Neutrophil (primary cell): ENCODE measurements around the gene TLE1.
"Not testable (repeated sequence)": the region's sequence is repeated elsewhere in the genome, so short reads cannot be mapped to it uniquely, and the experiment has no call there.

Source experiments
- H3K27ac ChIP-seq: fragments of 200-600 bp; sonication (generic); 2 replicates; pipeline ENCODE4 v1.5.1; 2016; ENCODE audit warnings: mild to moderate bottlenecking, moderate library complexity
- H3K27me3 ChIP-seq: fragments of 200-600 bp; sonication (generic); 2 replicates; pipeline ENCODE4 v1.6.0; 2016; ENCODE audit warnings: mild to moderate bottlenecking
- H3K36me3 ChIP-seq: fragments of 200-600 bp; sonication (generic); 2 replicates; pipeline ENCODE4 v1.5.1; 2017
- H3K4me1 ChIP-seq, 2 experiments: fragments of 200-600 bp in 1 of 2; sonication (generic) in 1 of 2; 1 replicate in 1 of 2; 2 replicates in 1 of 2; pipeline versions ENCODE4 v1.5.1 to v1.6.1; 2013 to 2016; ENCODE audit warnings: low read depth in 1 of 2, low read length in 1 of 2, mild to moderate bottlenecking in 1 of 2, moderate library complexity in 1 of 2; ENCODE audit not compliant: control insufficient read depth in 1 of 2, insufficient read depth in 1 of 2
- H3K4me3 ChIP-seq, 2 experiments: fragments of 200-600 bp in 1 of 2; sonication (generic) in 1 of 2; 1 replicate in 1 of 2; 2 replicates in 1 of 2; pipeline ENCODE4 v1.5.1; 2013 to 2016; ENCODE audit warnings: low read depth in 1 of 2, low read length in 1 of 2, mild to moderate bottlenecking in 1 of 2, moderate library complexity in 1 of 2
- H3K9me3 ChIP-seq: fragments of 200-600 bp; sonication (generic); 2 replicates; pipeline ENCODE4 v1.5.1; 2016
- CTCF ChIP-seq: fragments of 200-600 bp; sonication (generic); IDR thresholded peaks from 2 replicates; pipeline ENCODE4 v1.5.1; 2016; ENCODE audit warnings: antibody characterized with exemption

Gene TLE1

DNA sequence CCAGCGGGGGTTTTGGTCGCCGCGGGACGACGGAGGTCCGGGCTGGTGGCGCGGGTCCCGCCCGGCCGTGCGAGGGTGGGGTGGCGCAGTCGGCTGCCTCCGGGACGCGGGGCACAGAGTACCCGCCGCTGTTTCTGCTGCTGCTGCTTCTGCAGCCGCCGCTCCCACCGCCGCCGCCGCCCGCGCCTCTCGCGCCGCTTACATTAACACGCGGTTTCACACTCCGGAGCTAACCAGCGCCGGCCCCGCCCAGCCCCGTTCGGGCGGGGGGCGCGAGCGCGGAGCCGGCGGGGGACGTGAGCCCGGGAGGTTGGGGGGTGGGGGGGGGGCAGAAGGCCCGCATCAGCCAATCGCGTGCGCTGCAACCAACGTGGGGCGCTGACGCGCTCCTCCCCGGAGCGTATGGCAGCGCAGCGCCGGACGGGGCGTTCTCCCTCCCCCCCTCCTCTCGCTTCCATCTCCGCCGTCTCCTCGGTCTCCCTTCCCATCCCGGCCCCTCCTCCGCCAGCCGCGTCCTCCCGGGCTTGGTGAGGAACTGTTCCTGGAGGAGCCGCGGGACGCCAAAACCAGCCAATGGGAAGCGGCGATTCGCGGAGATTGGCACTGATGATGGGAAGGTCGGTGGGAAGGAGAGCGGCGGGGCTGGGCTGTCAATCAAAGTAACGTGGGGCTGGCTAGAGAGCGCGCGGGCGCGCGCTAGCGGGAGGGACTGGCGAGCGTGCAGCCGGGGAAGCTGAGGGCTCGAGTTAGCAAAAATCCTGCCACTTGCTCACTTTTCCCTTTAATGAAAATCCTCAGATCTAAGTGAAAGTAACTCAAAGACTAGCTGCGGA lies at the start of gene TLE1:
TSS of gene TLE1 (minus strand) at position 205 of the 833 bp plus-strand sequence. CDS start 1,307 bp downstream, outside the sequence.
- peak within 1 kb of the TSS; percentile 79 for H3K27ac ChIP-seq
- H3K9me3 ChIP-seq, result no peaks in the 10 kb centered on the region
- H3K36me3 ChIP-seq, result no peaks in the 10 kb centered on the region
- H3K4me3 ChIP-seq, result peak within 1 kb of the TSS; percentile 85 to 96
- peak; percentile 18 for TF ChIP-seq CTCF
- H3K27me3 ChIP-seq, result peaks cover 95% of the 10 kb centered on the region
- H3K4me1 ChIP-seq, result peaks cover 19 to 31% of the 10 kb centered on the region in 2 experiments

- H3K27me3 ChIP-seq, result no peaks in the 10 kb centered on the region
- no peaks in the 10 kb centered on the region for H3K36me3 ChIP-seq
- H3K9me3 ChIP-seq, result peaks cover 4% of the 10 kb centered on the region
- no peak for TF ChIP-seq CTCF
- H3K4me1 ChIP-seq, result no peaks in the 10 kb centered on the region
- H3K27ac ChIP-seq, result no peak overlapping the region
- no peak overlapping the region for H3K4me3 ChIP-seq
Observed at GRCh38 chr9:81737871-81738507, 48.6 kb upstream of the TLE1 start.

DNA sequence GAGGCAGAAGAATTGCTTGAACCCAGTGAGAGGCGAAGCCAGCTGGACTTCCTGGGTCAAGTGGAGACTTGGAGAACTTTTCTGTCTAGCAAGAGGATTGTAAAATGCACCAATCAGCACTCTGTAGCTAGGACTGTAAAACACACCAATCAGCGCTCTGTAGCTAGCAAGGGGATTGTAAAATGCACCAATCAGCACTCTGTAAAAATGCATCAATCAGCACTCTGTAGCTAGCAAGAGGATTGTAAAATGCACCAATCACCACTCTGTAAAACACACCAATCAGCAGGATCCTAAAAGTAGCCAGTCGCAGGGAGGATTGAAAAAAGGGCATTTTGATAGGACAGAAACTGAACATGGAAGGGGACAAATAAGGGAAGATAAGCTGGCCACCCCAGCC lies 41.2 kb upstream of the TLE1 start:
- not testable (repeated sequence) for H3K27me3 ChIP-seq, H3K27ac ChIP-seq, H3K9me3 ChIP-seq, H3K4me1 ChIP-seq, H3K4me3 ChIP-seq, H3K36me3 ChIP-seq

- no peaks in the 10 kb centered on the region for H3K36me3 ChIP-seq
- no peak overlapping the region for H3K4me3 ChIP-seq
- no peaks in the 10 kb centered on the region for H3K9me3 ChIP-seq
- H3K4me1 ChIP-seq, result no peaks in the 10 kb centered on the region
- no peak overlapping the region for H3K27ac ChIP-seq
- H3K27me3 ChIP-seq, result no peaks in the 10 kb centered on the region
- TF ChIP-seq CTCF, result no peak
Observed at GRCh38 chr9:81729135-81729534, 39.8 kb upstream of the TLE1 start.

GRCh38 chr9:81724242-81724889 lies 35.0 kb upstream of the TLE1 start:
- no peak overlapping the region for H3K27ac ChIP-seq
- no peaks in the 10 kb centered on the region for H3K36me3 ChIP-seq
- H3K4me1 ChIP-seq, result no peaks in the 10 kb centered on the region
- H3K4me3 ChIP-seq, result no peak overlapping the region
- TF ChIP-seq CTCF, result no peak
- no peaks in the 10 kb centered on the region for H3K9me3 ChIP-seq
- H3K27me3 ChIP-seq, result no peaks in the 10 kb centered on the region

GRCh38 chr9:81722277-81722676 lies 32.9 kb upstream of the TLE1 start:
- Histone ChIP-seq H3K4me1 (no peaks in the 10 kb centered on the region), H3K27ac (no peak overlapping the region)
- TF ChIP-seq CTCF, result no peak

More at GRCh38 chr9:81722277-81722676, 32.9 kb upstream of the TLE1 start:
- no peak overlapping the region for H3K4me3 ChIP-seq
- no peaks in the 10 kb centered on the region for H3K9me3 ChIP-seq
- H3K27me3 ChIP-seq, result no peaks in the 10 kb centered on the region
- no peaks in the 10 kb centered on the region for H3K36me3 ChIP-seq
